HL-60 (cell line): Measurements from ENCODE around the gene TBC1D7.

ENCODE experiments used
- GABPA ChIP-seq: IDR thresholded peaks from 2 replicates; pipeline ENCODE4 v1.6.1; 2012; ENCODE audit warnings: low read depth
- TF ChIP-seq, protein P1 (sequence below): IDR thresholded peaks from one replicate; pipeline ENCODE4 v1.5.1; 2011; ENCODE audit warnings: low read length, control low read depth, inconsistent platforms; ENCODE audit not compliant: insufficient read depth

- TF ChIP-seq, protein P1, sequence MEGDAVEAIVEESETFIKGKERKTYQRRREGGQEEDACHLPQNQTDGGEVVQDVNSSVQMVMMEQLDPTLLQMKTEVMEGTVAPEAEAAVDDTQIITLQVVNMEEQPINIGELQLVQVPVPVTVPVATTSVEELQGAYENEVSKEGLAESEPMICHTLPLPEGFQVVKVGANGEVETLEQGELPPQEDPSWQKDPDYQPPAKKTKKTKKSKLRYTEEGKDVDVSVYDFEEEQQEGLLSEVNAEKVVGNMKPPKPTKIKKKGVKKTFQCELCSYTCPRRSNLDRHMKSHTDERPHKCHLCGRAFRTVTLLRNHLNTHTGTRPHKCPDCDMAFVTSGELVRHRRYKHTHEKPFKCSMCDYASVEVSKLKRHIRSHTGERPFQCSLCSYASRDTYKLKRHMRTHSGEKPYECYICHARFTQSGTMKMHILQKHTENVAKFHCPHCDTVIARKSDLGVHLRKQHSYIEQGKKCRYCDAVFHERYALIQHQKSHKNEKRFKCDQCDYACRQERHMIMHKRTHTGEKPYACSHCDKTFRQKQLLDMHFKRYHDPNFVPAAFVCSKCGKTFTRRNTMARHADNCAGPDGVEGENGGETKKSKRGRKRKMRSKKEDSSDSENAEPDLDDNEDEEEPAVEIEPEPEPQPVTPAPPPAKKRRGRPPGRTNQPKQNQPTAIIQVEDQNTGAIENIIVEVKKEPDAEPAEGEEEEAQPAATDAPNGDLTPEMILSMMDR: no peak
- TF ChIP-seq GABPA: peak; percentile 41; the same call in 1 of the 2 replicates
These were observed at the start of gene TBC1D7 for GRCh38 chr6:13328076-13328874.
